Measurements from ENCODE around the gene MACROD1.

GRCh38 chr11:64060861-64061444 is 105.0 kb downstream of the MACROD1 start:
- TF ChIP-seq CTCF (IDR thresholded peaks at IDR 0.05 in 2 of 3, conservative IDR thresholded peaks at IDR 0.05 in 1 of 3; ENCODE audit: control insufficient read depth in 2 of 3, extremely low read depth in 1 of 3, insufficient read depth in 1 of 3, low read depth in 3 of 3, low read length in 3 of 3) (no peak), SPI1 (IDR thresholded peaks at IDR 0.05; ENCODE audit: borderline replicate concordance, insufficient read depth, low read depth, low read length) (no peak), TAF1 (IDR thresholded peaks at IDR 0.05; ENCODE audit: borderline replicate concordance, low read depth, low read length) (no peak), SIN3A (IDR thresholded peaks at IDR 0.05; ENCODE audit: low read depth, low read length) (no peak), FOXM1 (IDR thresholded peaks at IDR 0.05; ENCODE audit: low read depth, low read length) (no peak), NFYB (IDR thresholded peaks at IDR 0.05; ENCODE audit: insufficient read depth, low read depth, low read length) (no peak), REST (IDR thresholded peaks at IDR 0.05; ENCODE audit: low read depth, low read length) (no peak), MXI1 (IDR thresholded peaks at IDR 0.05; ENCODE audit: low read depth, low read length) (no peak), ATF7 (IDR thresholded peaks at IDR 0.05; ENCODE audit: low read depth) (no peak), PKNOX1 (IDR thresholded peaks at IDR 0.05) (no peak), SMARCA5 (IDR thresholded peaks at IDR 0.05) (no peak), MAX (IDR thresholded peaks at IDR 0.05; ENCODE audit: low read depth, low read length) (no peak), NRF1 (conservative IDR thresholded peaks at IDR 0.05; ENCODE audit: low read depth, low read length) (no peak; the same call in 1 of the 2 replicates)

All from GM12878 (cell line).